Esophagus muscularis mucosa (tissue), 4 donors: ENCODE data around the gene TRAF3. TPM values are rescaled to one million over a fixed set of nuclear protein-coding genes. Genes with fewer than 3 reads are reported as not detected.

Source experiments
- DNase-seq: peaks from one replicate; pipeline ENCODE4 v3.0.0-alpha.2; 2017; ENCODE audit errors: extremely low spot score
- H3K27ac ChIP-seq, 4 donors: fragments of 200-600 bp; sonication (generic); replicated peaks in 1 of 4; 1 replicate in 3 of 4; 2 replicates in 1 of 4; pipeline ENCODE4 v1.5.1; 2016 to 2019; ENCODE audit warnings: mild to moderate bottlenecking in 1 of 4
- H3K27me3 ChIP-seq, 4 donors: fragments of 200-600 bp; sonication (generic); one replicate each; pipeline versions ENCODE4 v1.5.1 to v1.6.0; 2016 to 2019
- H3K36me3 ChIP-seq, 4 donors: fragments of 200-600 bp; sonication (generic); one replicate each; pipeline ENCODE4 v1.5.1; 2016 to 2019
- H3K4me1 ChIP-seq, 4 donors: fragments of 200-600 bp; sonication (generic); one replicate each; pipeline ENCODE4 v1.5.1; 2016 to 2019
- H3K4me3 ChIP-seq, 4 donors: fragments of 200-600 bp; sonication (generic); 1 replicate in 2 of 4; 2 replicates in 2 of 4; pipeline ENCODE4 v1.5.1; 2016 to 2019; ENCODE audit warnings: mild to moderate bottlenecking in 4 of 4, moderate library complexity in 1 of 4
- H3K9me3 ChIP-seq, 4 donors: fragments of 200-600 bp; sonication (generic); 1 replicate in 3 of 4; 2 replicates in 1 of 4; pipeline ENCODE4 v1.5.1; 2016 to 2019
- EP300 ChIP-seq: sonication (generic); formaldehyde crosslinking; IDR thresholded peaks from one replicate; pipeline ENCODE4 v1.6.1; 2017; ENCODE audit warnings: antibody characterized with exemption
- POLR2A ChIP-seq: fragments of 450-650 bp; IDR thresholded peaks from one replicate; pipeline ENCODE4 v1.6.1; 2017; ENCODE audit warnings: antibody characterized with exemption, moderate library complexity, mild to moderate bottlenecking, low read depth
- POLR2AphosphoS5 ChIP-seq, 2 donors: sonication (generic); formaldehyde crosslinking; IDR thresholded peaks; one replicate each; pipeline ENCODE4 v1.6.1; 2017; ENCODE audit warnings: antibody characterized with exemption in 2 of 2
- WGBS: methylation state at CpG from one replicate; pipeline ENCODE4 v1.1.5; 2018; 5-methylcytosine and 5-hydroxymethylcytosine counted together
- intact Hi-C: fragments of 100-400 bp; cut with DNase I; formaldehyde crosslinking; loops from one replicate; pipeline ENCODE4 v1.15.1; 2023
- total RNA-seq, 4 donors: library from RNA; depleted of rRNA; stranded (reverse); fragments of >200 nt; gene quantifications; one replicate each; pipeline versions ENCODE4 v1.1.0 to v1.2.1, GENCODE V29; 2016
- TF ChIP-seq, protein P1 (sequence below), 3 experiments: fragments of 200-600 bp in 2 of 3; fragments of 450-650 bp in 1 of 3; sonication (generic) in 2 of 3; IDR thresholded peaks; one replicate each; pipeline ENCODE4 v1.5.1; 2017 to 2019; ENCODE audit warnings: antibody characterized with exemption in 3 of 3, mild to moderate bottlenecking in 2 of 3, moderate library complexity in 1 of 3

TRAF3 gene
- total RNA-seq, 4 donors from 2014 or later = 9.6 to 19.1 (median 17.5) TPM

- TF ChIP-seq EP300 = no peak
- TF ChIP-seq, protein P1, sequence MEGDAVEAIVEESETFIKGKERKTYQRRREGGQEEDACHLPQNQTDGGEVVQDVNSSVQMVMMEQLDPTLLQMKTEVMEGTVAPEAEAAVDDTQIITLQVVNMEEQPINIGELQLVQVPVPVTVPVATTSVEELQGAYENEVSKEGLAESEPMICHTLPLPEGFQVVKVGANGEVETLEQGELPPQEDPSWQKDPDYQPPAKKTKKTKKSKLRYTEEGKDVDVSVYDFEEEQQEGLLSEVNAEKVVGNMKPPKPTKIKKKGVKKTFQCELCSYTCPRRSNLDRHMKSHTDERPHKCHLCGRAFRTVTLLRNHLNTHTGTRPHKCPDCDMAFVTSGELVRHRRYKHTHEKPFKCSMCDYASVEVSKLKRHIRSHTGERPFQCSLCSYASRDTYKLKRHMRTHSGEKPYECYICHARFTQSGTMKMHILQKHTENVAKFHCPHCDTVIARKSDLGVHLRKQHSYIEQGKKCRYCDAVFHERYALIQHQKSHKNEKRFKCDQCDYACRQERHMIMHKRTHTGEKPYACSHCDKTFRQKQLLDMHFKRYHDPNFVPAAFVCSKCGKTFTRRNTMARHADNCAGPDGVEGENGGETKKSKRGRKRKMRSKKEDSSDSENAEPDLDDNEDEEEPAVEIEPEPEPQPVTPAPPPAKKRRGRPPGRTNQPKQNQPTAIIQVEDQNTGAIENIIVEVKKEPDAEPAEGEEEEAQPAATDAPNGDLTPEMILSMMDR (IDR thresholded peaks at IDR 0.05) = no peak
- TF ChIP-seq POLR2A = no peak
- TF ChIP-seq POLR2AphosphoS5 (IDR thresholded peaks at IDR 0.05) = no peak
- 90% methylated on average over 5 of the region's 5 CpGs for WGBS
- no peak overlapping the region for H3K4me3 ChIP-seq
- H3K36me3 ChIP-seq = peaks cover 0 to 45% (median 13%) of the 10 kb centered on the region in 4 donors
- H3K9me3 ChIP-seq = no peaks in the 10 kb centered on the region
- no peak for DNase-seq
- H3K4me1 ChIP-seq = no peaks in the 10 kb centered on the region
- no peaks in the 10 kb centered on the region for H3K27me3 ChIP-seq
- H3K27ac ChIP-seq = no peak overlapping the region
- intact Hi-C loops = no loop called here
Measured at GRCh38 chr14:102883089-102883541, 105.9 kb downstream of the TRAF3 start.

DNA sequence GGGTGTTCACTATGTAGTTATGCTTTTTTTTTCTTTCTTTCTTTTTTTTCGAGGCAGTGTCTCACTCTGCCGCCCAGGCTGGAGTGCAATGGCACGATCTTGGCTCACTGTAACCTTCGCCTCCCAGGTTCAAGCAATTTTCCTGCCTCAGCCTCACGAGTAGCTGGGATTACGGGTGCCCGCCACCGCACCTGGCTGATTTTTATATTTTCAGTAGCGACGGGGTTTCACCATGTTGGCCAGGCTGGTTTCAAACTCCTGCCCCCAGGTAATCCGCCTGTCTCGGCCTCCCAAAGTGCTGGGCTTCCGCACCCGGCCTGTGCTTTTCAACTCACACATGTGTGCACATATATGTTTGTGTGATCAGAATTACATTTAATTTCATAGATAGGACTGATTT is 106.3 kb downstream of the TRAF3 start:
- Histone ChIP-seq H3K36me3 (peaks cover 0 to 49% (median 15%) of the 10 kb centered on the region in 4 donors), H3K4me1 (no peaks in the 10 kb centered on the region), H3K9me3 (no peaks in the 10 kb centered on the region), H3K4me3 (no peak overlapping the region), H3K27me3 (no peaks in the 10 kb centered on the region), H3K27ac (no peak overlapping the region)
- DNase-seq = no peak
- intact Hi-C loops = no loop called here
- 99% methylated on average over 14 of the region's 14 CpGs for WGBS
- no peak for TF ChIP-seq POLR2A
- no peak for TF ChIP-seq EP300
- TF ChIP-seq, protein P1 (IDR thresholded peaks at IDR 0.05) = no peak
- no peak for TF ChIP-seq POLR2AphosphoS5 (IDR thresholded peaks at IDR 0.05)

GRCh38 chr14:102885737-102886447 is 108.6 kb downstream of the TRAF3 start:
- intact Hi-C loops = no loop called here
- no peak for DNase-seq
- Histone ChIP-seq H3K4me1 (no peaks in the 10 kb centered on the region), H3K27ac (no peak overlapping the region), H3K27me3 (no peaks in the 10 kb centered on the region), H3K4me3 (no peak overlapping the region), H3K36me3 (peaks cover 3 to 61% (median 22%) of the 10 kb centered on the region in 4 donors), H3K9me3 (no peaks in the 10 kb centered on the region)
- no peak for TF ChIP-seq POLR2A
- TF ChIP-seq EP300 = no peak
- TF ChIP-seq, protein P1 (IDR thresholded peaks at IDR 0.05) = no peak
- no peak for TF ChIP-seq POLR2AphosphoS5 (IDR thresholded peaks at IDR 0.05)
- 96% methylated on average over 18 of the region's 22 CpGs for WGBS

DNA sequence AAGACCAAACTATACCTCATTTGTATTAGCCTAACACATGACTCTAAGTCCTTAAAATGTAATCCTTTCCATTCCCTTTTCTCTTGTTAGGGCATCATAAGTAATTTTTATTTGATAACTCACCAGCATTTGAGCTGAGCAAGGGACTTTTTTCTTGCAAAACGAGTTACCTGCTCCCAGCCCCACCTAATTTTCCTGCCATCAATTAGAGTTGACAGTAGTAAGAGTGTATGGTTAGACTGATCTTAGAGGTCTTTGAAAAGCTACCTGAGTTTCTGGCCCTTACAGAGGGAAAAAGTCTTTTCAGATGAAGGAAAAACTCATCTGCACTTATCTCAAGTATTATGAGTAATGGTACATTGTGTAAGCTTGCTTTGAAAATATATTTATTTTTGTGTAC is 111.5 kb downstream of the TRAF3 start:
- intact Hi-C loops = no loop called here
- peaks cover 0 to 18% (median 10%) of the 10 kb centered on the region in 4 donors for H3K4me1 ChIP-seq
- H3K9me3 ChIP-seq = no peaks in the 10 kb centered on the region
- H3K27me3 ChIP-seq = no peaks in the 10 kb centered on the region
- H3K27ac ChIP-seq = no peak overlapping the region
- H3K36me3 ChIP-seq = peaks cover 3 to 57% (median 22%) of the 10 kb centered on the region in 4 donors
- 83% methylated on average over 1 of the region's 1 CpG for WGBS
- TF ChIP-seq, protein P1 (IDR thresholded peaks at IDR 0.05) = no peak
- TF ChIP-seq POLR2AphosphoS5 (IDR thresholded peaks at IDR 0.05) (no peak), POLR2A (no peak), EP300 (no peak)
- H3K4me3 ChIP-seq = no peak overlapping the region
- DNase-seq = no peak
